Smooth muscle cell (in vitro differentiated cells): Measurements from ENCODE around the gene TSKS. TPM values are rescaled to one million over a fixed set of nuclear protein-coding genes. Genes with fewer than 3 reads are reported as not detected.
A peak's percentile ranks its signal among the peaks of the same experiment; 100 is the strongest.

Experiments
- DNase-seq: peaks from one replicate; lab custom pipeline; 2025; ENCODE audit not compliant: unreplicated experiment; lab: John Stamatoyannopoulos, UW
- H2AFZ ChIP-seq: fragments of 200-600 bp; sonication (generic); 2 replicates; pipeline ENCODE4 v1.6.0; 2016; ENCODE audit warnings: antibody characterized with exemption, low read depth, mild to moderate bottlenecking
- H3F3A ChIP-seq: fragments of 200-600 bp; sonication (generic); 2 replicates; pipeline ENCODE4 v1.6.0; 2017; ENCODE audit warnings: antibody characterized with exemption, low read depth
- H3K27ac ChIP-seq: fragments of 200-600 bp; sonication (generic); 2 replicates; pipeline ENCODE4 v1.5.1; 2016; ENCODE audit warnings: low read depth, mild to moderate bottlenecking
- H3K27me3 ChIP-seq: fragments of 200-600 bp; sonication (generic); 2 replicates; pipeline ENCODE4 v1.6.1; 2016; ENCODE audit warnings: low read depth, mild to moderate bottlenecking
- H3K36me3 ChIP-seq: fragments of 200-600 bp; sonication (generic); 2 replicates; pipeline ENCODE4 v1.5.1; 2016; ENCODE audit warnings: low read depth
- H3K4me1 ChIP-seq: fragments of 200-600 bp; sonication (generic); 2 replicates; pipeline ENCODE4 v1.5.1; 2016; ENCODE audit warnings: low read depth
- H3K4me2 ChIP-seq: fragments of 200-600 bp; sonication (generic); 2 replicates; pipeline ENCODE4 v1.6.0; 2016; ENCODE audit warnings: mild to moderate bottlenecking
- H3K4me3 ChIP-seq: fragments of 200-600 bp; sonication (generic); 2 replicates; pipeline ENCODE4 v1.5.1; 2016; ENCODE audit warnings: mild to moderate bottlenecking
- H3K79me2 ChIP-seq: fragments of 200-600 bp; sonication (generic); 2 replicates; pipeline ENCODE4 v1.6.0; 2016; ENCODE audit warnings: low read depth, mild to moderate bottlenecking
- H3K9ac ChIP-seq: fragments of 200-600 bp; sonication (generic); 2 replicates; pipeline ENCODE4 v1.6.0; 2016; ENCODE audit warnings: low read depth
- H3K9me3 ChIP-seq: fragments of 200-600 bp; sonication (generic); replicated peaks from 2 replicates; pipeline ENCODE4 v1.5.1; 2016; ENCODE audit warnings: low read depth
- H4K20me1 ChIP-seq: fragments of 200-600 bp; sonication (generic); 2 replicates; pipeline ENCODE4 v1.6.0; 2016; ENCODE audit warnings: low read depth
- WGBS: methylation state at CpG from one replicate; pipeline ENCODE4 v1.1.7; 2016; ENCODE audit warnings: low lambda C conversion rate; 5-methylcytosine and 5-hydroxymethylcytosine counted together
- polyA plus RNA-seq: library from polyadenylated mRNA; unstranded; fragments of >200 nt; fragmentation: Nextera tagmentation; extraction: Ambion mirVana; gene quantifications from 2 replicates; pipeline ENCODE4 v1.2.1, GENCODE V29; 2016
- total RNA-seq: library from RNA; depleted of rRNA; stranded (reverse); fragments of >200 nt; gene quantifications from 2 replicates; pipeline ENCODE4 v1.2.3, GENCODE V29; 2014
- TF ChIP-seq, protein P1 (sequence below): fragments of 200-600 bp; sonication (generic); IDR thresholded peaks from 2 replicates; pipeline ENCODE4 v1.5.1; 2017; ENCODE audit warnings: borderline replicate concordance, mild to moderate bottlenecking, antibody characterized with exemption; ENCODE audit not compliant: insufficient read depth, poor library complexity, severe bottlenecking

Gene TSKS
- total and polyA plus RNA-seq, 2 experiments from 2014 or later = not detected

GRCh38 chr19:49807904-49808675, 45.0 kb upstream of the TSKS start:
- Histone ChIP-seq H3K9me3 (no peaks in the 10 kb centered on the region), H3K27ac (no peak overlapping the region), H3K36me3 (no peaks in the 10 kb centered on the region), H4K20me1 (no peaks in the 10 kb centered on the region), H3K4me3 (peak overlapping the region; percentile 65), H3K9ac (no peak overlapping the region), H3K4me1 (peaks cover 12% of the 10 kb centered on the region), H3K4me2 (peak overlapping the region; percentile 89), H2AFZ (no peak overlapping the region), H3K79me2 (no peaks in the 10 kb centered on the region), H3F3A (peaks cover 9% of the 10 kb centered on the region), H3K27me3 (no peaks in the 10 kb centered on the region)
- 87% methylated on average over 16 of the region's 20 CpGs for WGBS
- TF ChIP-seq, protein P1, sequence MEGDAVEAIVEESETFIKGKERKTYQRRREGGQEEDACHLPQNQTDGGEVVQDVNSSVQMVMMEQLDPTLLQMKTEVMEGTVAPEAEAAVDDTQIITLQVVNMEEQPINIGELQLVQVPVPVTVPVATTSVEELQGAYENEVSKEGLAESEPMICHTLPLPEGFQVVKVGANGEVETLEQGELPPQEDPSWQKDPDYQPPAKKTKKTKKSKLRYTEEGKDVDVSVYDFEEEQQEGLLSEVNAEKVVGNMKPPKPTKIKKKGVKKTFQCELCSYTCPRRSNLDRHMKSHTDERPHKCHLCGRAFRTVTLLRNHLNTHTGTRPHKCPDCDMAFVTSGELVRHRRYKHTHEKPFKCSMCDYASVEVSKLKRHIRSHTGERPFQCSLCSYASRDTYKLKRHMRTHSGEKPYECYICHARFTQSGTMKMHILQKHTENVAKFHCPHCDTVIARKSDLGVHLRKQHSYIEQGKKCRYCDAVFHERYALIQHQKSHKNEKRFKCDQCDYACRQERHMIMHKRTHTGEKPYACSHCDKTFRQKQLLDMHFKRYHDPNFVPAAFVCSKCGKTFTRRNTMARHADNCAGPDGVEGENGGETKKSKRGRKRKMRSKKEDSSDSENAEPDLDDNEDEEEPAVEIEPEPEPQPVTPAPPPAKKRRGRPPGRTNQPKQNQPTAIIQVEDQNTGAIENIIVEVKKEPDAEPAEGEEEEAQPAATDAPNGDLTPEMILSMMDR = no peak
- DNase-seq = no peak

DNA sequence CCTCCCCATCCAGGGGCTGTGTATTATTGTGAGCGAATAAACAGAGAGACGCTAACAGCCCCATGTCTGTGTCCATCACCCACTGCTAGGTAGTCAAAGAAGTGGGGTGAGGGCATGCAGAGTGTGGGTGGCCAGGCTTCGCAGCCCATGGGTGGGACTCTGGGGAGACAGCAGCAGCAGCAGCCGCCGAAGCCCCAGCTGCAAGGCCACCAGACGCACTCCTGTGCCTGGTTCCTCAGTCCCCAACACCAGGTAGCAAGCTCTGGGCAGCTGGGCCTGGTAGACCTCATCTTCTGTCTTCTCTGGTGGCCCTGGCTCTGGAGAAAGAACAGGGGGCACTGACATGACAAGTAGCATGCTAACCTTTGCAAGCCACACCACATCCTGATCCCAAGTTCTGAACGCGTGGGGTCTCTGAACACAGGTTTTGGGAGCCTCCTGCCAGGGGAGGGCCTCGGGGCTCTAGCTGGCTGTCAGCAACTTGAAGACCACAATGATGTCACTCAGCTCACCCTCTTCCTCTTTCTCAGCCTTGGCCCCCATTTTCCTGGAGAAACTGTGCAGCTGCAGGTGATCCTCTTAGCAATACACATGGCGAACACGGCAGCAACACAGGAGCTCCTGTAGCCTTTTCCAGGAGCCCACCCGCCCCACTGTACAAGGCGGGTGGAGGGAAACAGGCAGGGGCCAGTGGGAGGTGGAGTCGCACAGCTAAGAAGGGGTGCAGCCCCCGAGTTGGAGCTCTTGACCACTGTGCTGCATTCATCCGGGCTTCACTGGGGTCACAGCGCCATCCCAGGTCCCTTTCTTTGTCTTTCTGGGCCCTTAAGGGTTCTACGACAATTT, 44.2 kb upstream of the TSKS start:
- Histone ChIP-seq H3K4me1 (peaks cover 7% of the 10 kb centered on the region), H3K79me2 (no peaks in the 10 kb centered on the region)

DNA sequence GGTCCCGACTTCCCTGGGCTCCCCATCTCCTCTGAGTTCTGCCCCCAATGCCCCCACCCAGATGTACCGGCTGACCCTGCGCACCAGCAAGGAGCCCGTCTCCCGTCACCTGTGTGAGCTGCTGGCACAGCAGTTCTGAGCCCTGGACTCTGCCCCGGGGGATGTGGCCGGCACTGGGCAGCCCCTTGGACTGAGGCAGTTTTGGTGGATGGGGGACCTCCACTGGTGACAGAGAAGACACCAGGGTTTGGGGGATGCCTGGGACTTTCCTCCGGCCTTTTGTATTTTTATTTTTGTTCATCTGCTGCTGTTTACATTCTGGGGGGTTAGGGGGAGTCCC, 43.5 kb upstream of the TSKS start:
- no peak overlapping the region for H2AFZ ChIP-seq
- H4K20me1 ChIP-seq = no peaks in the 10 kb centered on the region
- DNase-seq = no peak
- no peaks in the 10 kb centered on the region for H3K36me3 ChIP-seq
- no peaks in the 10 kb centered on the region for H3K27me3 ChIP-seq
- no peak overlapping the region for H3K4me2 ChIP-seq
- H3K9me3 ChIP-seq = no peaks in the 10 kb centered on the region
- H3K27ac ChIP-seq = no peak overlapping the region
- 94% methylated on average over 8 of the region's 8 CpGs for whole genome bisulfite sequencing
- H3K9ac ChIP-seq = no peak overlapping the region
- peaks cover 7% of the 10 kb centered on the region for H3K4me1 ChIP-seq
- no peak overlapping the region for H3K4me3 ChIP-seq
- peaks cover 9% of the 10 kb centered on the region for H3F3A ChIP-seq
- H3K79me2 ChIP-seq = no peaks in the 10 kb centered on the region
- TF ChIP-seq, protein P1 = no peak

More for the DNA sequence above, 44.2 kb upstream of the TSKS start:
- Histone ChIP-seq H3K4me2 (no peak overlapping the region), H3K27me3 (no peaks in the 10 kb centered on the region), H3F3A (peaks cover 9% of the 10 kb centered on the region), H3K9me3 (no peaks in the 10 kb centered on the region), H2AFZ (no peak overlapping the region), H3K4me3 (no peak overlapping the region), H3K9ac (no peak overlapping the region), H4K20me1 (no peaks in the 10 kb centered on the region), H3K36me3 (no peaks in the 10 kb centered on the region), H3K27ac (no peak overlapping the region)
- TF ChIP-seq, protein P1 = no peak
- no peak for DNase-seq
- 96% methylated on average over 17 of the region's 18 CpGs for WGBS
